Measurements from ENCODE around the gene DDX31.
A peak's percentile ranks its signal among the peaks of the same experiment; 100 is the strongest.
"Not testable (repeated sequence)": the region's sequence is repeated elsewhere in the genome, so short reads cannot be mapped to it uniquely, and the experiment has no call there.

The DDX31 gene

DNA sequence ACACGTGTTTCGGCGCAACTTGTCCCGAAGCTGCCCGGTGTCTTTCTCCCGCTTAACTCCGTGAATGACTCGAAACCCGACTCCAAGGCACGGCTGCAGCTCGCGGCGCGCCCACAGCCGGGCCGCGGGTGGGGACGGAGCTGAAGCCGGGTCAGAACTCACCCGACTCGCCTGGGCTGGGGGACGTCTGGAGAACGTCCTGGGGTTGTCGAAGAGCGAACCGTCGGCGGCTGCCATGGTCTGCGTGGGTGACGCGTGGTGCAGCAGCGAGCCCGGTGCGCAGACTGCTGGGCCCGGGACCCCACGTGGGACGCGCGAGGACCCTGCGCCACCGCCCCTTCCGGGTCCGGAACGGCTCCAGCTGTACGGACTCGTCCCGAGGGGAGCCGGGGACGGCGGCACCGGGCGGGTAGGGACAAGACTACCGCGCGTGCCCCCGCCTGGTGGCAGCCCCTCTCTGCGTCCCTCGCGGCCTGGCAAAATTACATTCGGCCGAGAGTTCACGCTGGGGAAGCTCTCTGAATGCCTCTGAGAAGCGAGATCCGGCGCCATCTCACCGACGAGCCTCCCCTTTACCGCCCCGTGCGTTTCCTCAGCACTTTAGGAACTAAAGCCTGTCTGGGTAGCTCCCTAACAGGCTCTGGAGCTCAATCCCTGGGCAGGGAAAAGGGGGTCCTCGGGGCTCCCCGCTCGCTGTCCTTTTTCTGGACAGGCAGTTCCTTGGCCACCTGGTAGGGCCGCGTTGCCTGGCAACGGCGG, at the start of gene DDX31:
Gene DDX31, minus strand, starts transcription at position 286 of the 759 bp plus-strand sequence. Its CDS starts 49 bp downstream, at position 237.
- in situ Hi-C loops (cut with MboI; ENCODE audit: low sequenced_read_pairs, unreplicated experiment): no loop called here
- TF ChIP-seq, protein P1, sequence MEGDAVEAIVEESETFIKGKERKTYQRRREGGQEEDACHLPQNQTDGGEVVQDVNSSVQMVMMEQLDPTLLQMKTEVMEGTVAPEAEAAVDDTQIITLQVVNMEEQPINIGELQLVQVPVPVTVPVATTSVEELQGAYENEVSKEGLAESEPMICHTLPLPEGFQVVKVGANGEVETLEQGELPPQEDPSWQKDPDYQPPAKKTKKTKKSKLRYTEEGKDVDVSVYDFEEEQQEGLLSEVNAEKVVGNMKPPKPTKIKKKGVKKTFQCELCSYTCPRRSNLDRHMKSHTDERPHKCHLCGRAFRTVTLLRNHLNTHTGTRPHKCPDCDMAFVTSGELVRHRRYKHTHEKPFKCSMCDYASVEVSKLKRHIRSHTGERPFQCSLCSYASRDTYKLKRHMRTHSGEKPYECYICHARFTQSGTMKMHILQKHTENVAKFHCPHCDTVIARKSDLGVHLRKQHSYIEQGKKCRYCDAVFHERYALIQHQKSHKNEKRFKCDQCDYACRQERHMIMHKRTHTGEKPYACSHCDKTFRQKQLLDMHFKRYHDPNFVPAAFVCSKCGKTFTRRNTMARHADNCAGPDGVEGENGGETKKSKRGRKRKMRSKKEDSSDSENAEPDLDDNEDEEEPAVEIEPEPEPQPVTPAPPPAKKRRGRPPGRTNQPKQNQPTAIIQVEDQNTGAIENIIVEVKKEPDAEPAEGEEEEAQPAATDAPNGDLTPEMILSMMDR (IDR thresholded peaks at IDR 0.05; ENCODE audit: borderline replicate concordance, control extremely low read depth, extremely low read depth, insufficient read depth, missing control alignments): no peak
- peak; percentile 94 for DNase-seq (ENCODE audit: low spot score)

DNA sequence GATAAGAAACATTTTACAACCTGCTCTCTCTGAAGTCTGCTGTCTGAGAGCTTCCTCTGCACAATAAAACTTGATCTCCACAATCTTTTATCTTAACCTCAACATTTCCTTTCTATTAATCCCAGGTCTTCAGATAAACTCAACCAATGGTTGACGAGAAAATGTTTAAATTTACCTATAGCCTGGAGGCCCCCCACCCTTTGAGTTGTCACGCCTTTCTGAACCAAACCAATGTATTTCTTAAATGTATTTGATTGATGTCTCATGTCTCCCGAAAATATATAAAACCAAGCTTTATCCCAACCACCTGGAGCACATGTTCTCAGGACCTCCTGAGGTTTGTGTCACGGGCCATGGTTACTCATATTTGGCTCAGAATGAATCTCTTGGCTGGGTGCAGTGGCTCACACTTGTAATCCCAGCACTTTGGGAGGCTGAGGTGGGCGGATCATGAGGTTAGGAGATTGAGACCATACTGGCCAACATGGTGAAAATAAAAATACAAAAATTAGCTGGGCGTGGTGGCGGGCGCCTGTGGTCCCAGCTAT, 48.7 kb upstream of the DDX31 start:
- in situ Hi-C loops (cut with MboI; ENCODE audit: low sequenced_read_pairs, unreplicated experiment); DNase-seq (ENCODE audit: low spot score): not testable (repeated sequence)

DNA sequence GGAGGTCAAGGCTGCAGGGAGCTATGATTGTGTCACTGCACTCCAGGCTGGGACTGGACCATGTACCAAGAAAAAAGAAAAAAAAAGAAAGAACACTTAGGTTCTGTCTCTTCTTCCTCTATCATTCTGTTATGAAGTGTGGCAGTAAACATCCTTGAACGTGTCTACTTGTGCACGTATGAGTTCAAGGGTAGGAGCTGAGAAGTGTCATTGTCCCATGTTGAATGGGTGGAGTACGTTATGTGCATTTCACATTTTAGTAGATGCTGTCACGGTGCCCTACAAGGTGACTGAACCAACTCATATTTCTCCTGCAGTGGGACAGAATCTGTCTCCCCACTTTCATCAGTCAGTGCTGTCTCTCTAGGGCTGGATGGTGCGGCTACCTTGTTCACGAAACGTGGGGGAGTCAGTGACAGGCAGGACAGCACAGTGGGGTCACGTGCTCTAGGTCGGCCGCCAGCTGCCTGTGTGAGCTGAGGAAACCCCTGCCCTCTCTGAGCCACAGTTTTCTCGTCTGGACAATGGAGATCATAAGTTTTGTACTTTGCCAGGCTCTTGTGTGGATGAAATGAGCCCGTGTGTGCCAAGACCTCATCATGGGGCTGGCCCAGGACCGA, 47.7 kb upstream of the DDX31 start:
- in situ Hi-C loops (cut with MboI; ENCODE audit: low sequenced_read_pairs, unreplicated experiment): no loop called here
- DNase-seq (ENCODE audit: low spot score): no peak
- TF ChIP-seq, protein P1 (IDR thresholded peaks at IDR 0.05; ENCODE audit: borderline replicate concordance, control extremely low read depth, extremely low read depth, insufficient read depth, missing control alignments): no peak

DNA sequence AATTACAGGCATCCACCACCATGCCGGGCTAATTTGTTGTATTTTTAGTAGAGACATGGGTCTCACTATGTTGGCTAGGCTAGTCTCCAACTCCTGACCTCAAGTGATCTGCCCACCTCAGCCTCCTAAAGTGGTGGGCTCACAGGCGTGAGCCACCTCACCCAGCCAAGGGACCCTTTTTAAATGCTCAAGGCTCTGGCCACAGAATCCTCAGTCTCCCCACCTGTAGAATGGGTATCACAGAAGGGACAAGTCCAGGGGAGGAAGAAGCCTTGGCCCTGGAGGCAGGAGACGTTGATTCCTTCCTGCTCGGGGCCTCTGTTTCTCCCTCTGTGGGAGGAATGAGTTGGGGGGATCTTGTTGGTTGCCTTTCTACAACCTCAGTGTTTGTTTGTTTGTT, 46.2 kb upstream of the DDX31 start:
- TF ChIP-seq, protein P1 (IDR thresholded peaks at IDR 0.05; ENCODE audit: borderline replicate concordance, control extremely low read depth, extremely low read depth, insufficient read depth, missing control alignments): no peak
- DNase-seq (ENCODE audit: low spot score): no peak
- in situ Hi-C loops (cut with MboI; ENCODE audit: low sequenced_read_pairs, unreplicated experiment): no loop called here

DNA sequence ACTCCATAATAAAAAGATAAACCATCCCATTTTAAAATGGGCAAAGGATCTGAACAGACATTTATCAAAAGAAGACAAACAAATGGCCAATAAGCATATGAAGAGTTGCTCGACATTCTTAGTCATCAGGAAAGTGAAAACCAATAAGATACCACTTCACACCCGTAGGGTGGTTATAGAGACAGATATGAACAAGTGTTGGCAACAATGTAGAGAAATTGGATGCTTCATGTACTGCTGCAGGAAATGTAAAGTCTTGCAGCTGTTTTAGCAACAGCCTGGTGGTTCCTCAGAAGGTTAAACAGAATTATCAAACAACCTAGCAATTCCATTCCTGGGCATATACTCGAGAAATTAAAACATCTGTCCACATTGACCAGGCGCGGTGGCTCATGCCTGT, 43.0 kb upstream of the DDX31 start:
- in situ Hi-C loops (cut with MboI; ENCODE audit: low sequenced_read_pairs, unreplicated experiment): no loop called here
- TF ChIP-seq, protein P1 (IDR thresholded peaks at IDR 0.05; ENCODE audit: borderline replicate concordance, control extremely low read depth, extremely low read depth, insufficient read depth, missing control alignments): no peak
- no peak for DNase-seq (ENCODE audit: low spot score)

DNA sequence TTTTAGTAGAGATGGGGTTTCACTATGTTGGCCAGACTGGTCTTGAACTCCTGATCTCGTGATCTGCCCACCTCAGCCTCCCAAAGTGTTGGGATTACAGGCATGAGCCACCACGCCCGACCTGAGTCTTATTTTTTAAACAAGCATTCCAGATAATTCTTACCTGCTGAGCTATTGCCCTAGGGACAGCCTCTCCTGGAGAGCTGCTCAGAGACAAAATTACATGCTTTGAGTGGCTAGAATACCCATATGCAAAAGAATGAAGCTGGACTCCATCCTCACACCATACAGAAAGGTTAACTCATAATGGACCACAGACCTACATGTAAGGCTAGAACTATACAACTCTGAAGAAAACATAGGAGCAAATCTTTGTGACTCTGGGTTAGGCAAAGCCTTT, 42.1 kb upstream of the DDX31 start:
- in situ Hi-C loops (cut with MboI; ENCODE audit: low sequenced_read_pairs, unreplicated experiment): no loop called here

DNA sequence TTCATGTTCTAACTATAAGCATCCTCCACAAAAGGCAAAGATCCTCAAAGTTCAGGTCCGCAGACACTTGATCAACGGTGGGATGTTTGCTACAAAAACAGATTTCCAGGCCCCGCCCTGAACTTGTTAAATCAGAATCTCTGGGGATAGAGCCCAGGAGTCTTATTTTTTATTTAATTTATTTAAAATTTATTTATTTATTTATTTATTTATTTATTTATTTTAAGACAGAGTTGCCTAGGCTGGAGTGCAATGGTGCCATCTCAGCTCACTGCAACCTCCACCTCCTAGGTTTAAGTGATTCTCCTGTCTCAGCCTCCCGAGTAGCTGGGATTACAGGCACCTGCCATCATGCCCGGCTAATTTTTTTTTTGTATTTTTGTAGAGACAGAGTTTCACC, 41.4 kb upstream of the DDX31 start:
- DNase-seq (ENCODE audit: low spot score); in situ Hi-C loops (cut with MboI; ENCODE audit: low sequenced_read_pairs, unreplicated experiment): not testable (repeated sequence)

More for the DNA sequence above, 42.1 kb upstream of the DDX31 start:
- no peak for DNase-seq (ENCODE audit: low spot score)
- TF ChIP-seq, protein P1 (IDR thresholded peaks at IDR 0.05; ENCODE audit: borderline replicate concordance, control extremely low read depth, extremely low read depth, insufficient read depth, missing control alignments): no peak
